A673 (cell line): ENCODE measurements around the gene PVALEF. TPM values are rescaled to one million over a fixed set of nuclear protein-coding genes. Genes with fewer than 3 reads are reported as not detected.
A peak's percentile ranks its signal among the peaks of the same experiment; 100 is the strongest.

Experiments
- BruUV-seq: library from RNA; stranded (reverse); fragments of 400-500 nt; replicated peaks from 2 replicates; lab custom pipeline; 2021; lab: Mats Ljungman, UMichigan
- CTCF ChIA-PET: fragments of 300-600 bp; sonication (Branson Sonifier 250); formaldehyde crosslinking; loops from one replicate; lab custom pipeline; 2022; ENCODE audit warnings: antibody characterized with exemption; lab: Charles Lee
- POLR2A ChIA-PET: fragments of 300-600 bp; sonication (Branson Sonifier 250); formaldehyde crosslinking; loops from one replicate; lab custom pipeline; 2022; ENCODE audit warnings: antibody characterized with exemption; ENCODE audit not compliant: low non-redundant PET; lab: Charles Lee
- DNase-seq: peaks from one replicate; pipeline ENCODE4 v3.0.0-alpha.2; 2015; ENCODE audit warnings: low spot score
- H3K27ac ChIP-seq: fragments of 200-600 bp; sonication (generic); 2 replicates; pipeline ENCODE4 v1.5.1; 2016; ENCODE audit warnings: mixed run types, low read depth, mild to moderate bottlenecking, mixed read lengths, antibody characterized with exemption, low read length; ENCODE audit not compliant: poor library complexity, severe bottlenecking
- H3K27me3 ChIP-seq: fragments of 200-600 bp; sonication (generic); replicated peaks from 2 replicates; pipeline ENCODE4 v1.6.1; 2017; ENCODE audit warnings: mixed run types, low read depth, mild to moderate bottlenecking, mixed read lengths, antibody characterized with exemption, low read length; ENCODE audit not compliant: insufficient read depth, poor library complexity
- H3K36me3 ChIP-seq: fragments of 200-600 bp; sonication (generic); 2 replicates; pipeline ENCODE4 v1.6.1; 2016; ENCODE audit warnings: mixed run types, mild to moderate bottlenecking, mixed read lengths, antibody characterized with exemption, low read length; ENCODE audit not compliant: insufficient read depth, poor library complexity, severe bottlenecking
- H3K4me1 ChIP-seq: fragments of 200-600 bp; sonication (generic); 2 replicates; pipeline ENCODE4 v1.6.1; 2017; ENCODE audit warnings: mixed run types, mild to moderate bottlenecking, mixed read lengths, antibody characterized with exemption, low read length; ENCODE audit not compliant: insufficient read depth, poor library complexity, severe bottlenecking
- H3K4me3 ChIP-seq: fragments of 200-600 bp; sonication (generic); 2 replicates; pipeline ENCODE4 v1.5.1; 2016; ENCODE audit warnings: low read depth, mixed run types, mild to moderate bottlenecking, mixed read lengths, low read length; ENCODE audit not compliant: poor library complexity, severe bottlenecking
- H3K9me3 ChIP-seq: fragments of 200-600 bp; sonication (generic); 2 replicates; pipeline ENCODE4 v1.6.1; 2016; ENCODE audit warnings: mixed run types, low read depth, mild to moderate bottlenecking, mixed read lengths, antibody characterized with exemption, low read length; ENCODE audit not compliant: poor library complexity, severe bottlenecking
- EZH2 ChIP-seq: fragments of 200-600 bp; sonication (generic); IDR thresholded peaks from 2 replicates; pipeline ENCODE4 v1.6.1; 2017; ENCODE audit warnings: borderline replicate concordance, low read depth, mild to moderate bottlenecking, mixed read lengths, antibody characterized with exemption, low read length; ENCODE audit not compliant: poor library complexity, severe bottlenecking
- intact Hi-C: fragments of 100-400 bp; cut with micrococcal nuclease; formaldehyde crosslinking; loops from one replicate; pipeline ENCODE4 v1.10.0; 2022; ENCODE audit not compliant: unreplicated experiment
- total RNA-seq: library from RNA; stranded (reverse); gene quantifications from 2 replicates; pipeline ENCODE4 v1.2.3, GENCODE V29; 2021
- TF ChIP-seq, protein P1 (sequence below): fragments of 300-800, 200-600 bp; sonication (generic); conservative IDR thresholded peaks from 2 replicates; pipeline ENCODE4 v1.5.1; 2017; ENCODE audit warnings: low read depth, mild to moderate bottlenecking, antibody characterized with exemption, low read length, moderate library complexity, mixed read lengths

Gene PVALEF
- total RNA-seq, 1 experiment from 2014 or later: not detected

DNA sequence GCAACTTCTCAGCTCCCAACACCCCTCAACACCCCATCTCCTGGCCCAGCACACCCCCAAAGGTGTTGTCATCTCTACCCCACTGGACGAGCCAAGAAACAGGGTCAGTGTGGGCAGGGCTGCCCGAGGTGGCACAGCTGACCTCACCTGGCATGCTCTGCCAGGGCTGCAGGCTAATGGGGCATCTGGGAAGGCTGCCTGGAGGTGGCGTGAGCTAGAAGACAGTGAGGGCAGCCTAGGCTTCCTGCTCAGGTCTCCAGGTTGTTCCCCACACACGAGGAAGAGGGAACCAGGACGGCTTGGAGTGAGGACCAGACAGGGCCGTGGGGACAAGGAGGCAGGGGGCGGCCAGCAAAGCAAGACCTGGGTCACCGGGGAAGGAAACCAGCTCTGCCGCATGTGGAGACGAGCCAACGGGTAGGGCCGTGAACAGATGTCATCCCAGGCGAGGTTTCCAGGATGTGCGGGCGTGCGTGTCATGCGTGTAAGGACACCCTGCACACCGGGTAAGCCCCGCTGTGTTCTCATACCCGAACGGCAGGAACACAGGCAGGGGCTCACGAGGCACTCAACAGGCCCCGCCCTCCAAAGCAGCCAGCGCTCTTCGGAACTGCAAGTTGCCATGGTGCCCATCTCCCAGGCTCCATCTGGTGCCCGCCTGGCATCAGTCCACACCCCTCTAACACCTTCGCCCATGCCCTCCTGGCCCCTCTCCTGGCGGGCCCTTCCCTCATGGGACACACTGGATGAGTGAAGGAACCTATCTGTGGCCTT, 29.6 kb upstream of the PVALEF start:
- BruUV-seq: no TSS peak
- Histone ChIP-seq H3K4me3 (no peak overlapping the region), H3K9me3 (no peaks in the 10 kb centered on the region), H3K27ac (no peak overlapping the region), H3K4me1 (no peaks in the 10 kb centered on the region), H3K27me3 (no peaks in the 10 kb centered on the region), H3K36me3 (no peaks in the 10 kb centered on the region)
- intact Hi-C loops: no loop called here
- ChIA-PET POLR2A (no interaction called here), CTCF (no interaction called here)
- DNase-seq: peak; percentile 56
- TF ChIP-seq EZH2: no peak
- TF ChIP-seq, protein P1, sequence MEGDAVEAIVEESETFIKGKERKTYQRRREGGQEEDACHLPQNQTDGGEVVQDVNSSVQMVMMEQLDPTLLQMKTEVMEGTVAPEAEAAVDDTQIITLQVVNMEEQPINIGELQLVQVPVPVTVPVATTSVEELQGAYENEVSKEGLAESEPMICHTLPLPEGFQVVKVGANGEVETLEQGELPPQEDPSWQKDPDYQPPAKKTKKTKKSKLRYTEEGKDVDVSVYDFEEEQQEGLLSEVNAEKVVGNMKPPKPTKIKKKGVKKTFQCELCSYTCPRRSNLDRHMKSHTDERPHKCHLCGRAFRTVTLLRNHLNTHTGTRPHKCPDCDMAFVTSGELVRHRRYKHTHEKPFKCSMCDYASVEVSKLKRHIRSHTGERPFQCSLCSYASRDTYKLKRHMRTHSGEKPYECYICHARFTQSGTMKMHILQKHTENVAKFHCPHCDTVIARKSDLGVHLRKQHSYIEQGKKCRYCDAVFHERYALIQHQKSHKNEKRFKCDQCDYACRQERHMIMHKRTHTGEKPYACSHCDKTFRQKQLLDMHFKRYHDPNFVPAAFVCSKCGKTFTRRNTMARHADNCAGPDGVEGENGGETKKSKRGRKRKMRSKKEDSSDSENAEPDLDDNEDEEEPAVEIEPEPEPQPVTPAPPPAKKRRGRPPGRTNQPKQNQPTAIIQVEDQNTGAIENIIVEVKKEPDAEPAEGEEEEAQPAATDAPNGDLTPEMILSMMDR: no peak

DNA sequence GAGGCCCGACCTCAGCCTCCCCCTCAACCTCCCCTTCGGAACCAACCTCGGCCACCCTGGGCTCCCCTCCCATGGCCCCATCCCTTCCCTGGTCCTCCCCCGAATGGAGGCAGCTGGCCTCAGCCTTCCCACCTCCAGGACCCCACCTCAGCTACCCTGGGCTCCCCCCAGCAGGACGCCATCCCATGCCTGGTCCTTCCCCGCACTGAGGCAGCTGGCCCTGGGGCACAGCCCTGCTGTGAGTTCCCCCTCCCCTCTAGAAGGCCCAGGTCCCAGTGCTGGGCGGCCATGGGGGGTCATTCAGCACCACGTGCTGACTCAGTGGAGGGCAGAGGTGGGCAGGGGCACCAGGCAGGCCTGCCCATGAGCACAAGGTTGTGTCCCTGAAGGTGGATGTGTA, 28.9 kb upstream of the PVALEF start:
- no peak for DNase-seq
- Histone ChIP-seq H3K9me3 (no peaks in the 10 kb centered on the region), H3K4me1 (no peaks in the 10 kb centered on the region), H3K36me3 (no peaks in the 10 kb centered on the region), H3K27ac (no peak overlapping the region), H3K4me3 (no peak overlapping the region), H3K27me3 (no peaks in the 10 kb centered on the region)
- no TSS peak for BruUV-seq
- TF ChIP-seq, protein P1: no peak
- no peak for TF ChIP-seq EZH2
- CTCF ChIA-PET: no interaction called here
- POLR2A ChIA-PET: no interaction called here
- intact Hi-C loops: no loop called here

GRCh38 chr17:81137248-81137647, 28.1 kb upstream of the PVALEF start:
- ChIA-PET POLR2A (no interaction called here), CTCF (no interaction called here)
- intact Hi-C loops: no loop called here
- Histone ChIP-seq H3K36me3 (no peaks in the 10 kb centered on the region), H3K27ac (no peak overlapping the region), H3K4me1 (peaks cover under 1% of the 10 kb centered on the region), H3K9me3 (no peaks in the 10 kb centered on the region), H3K4me3 (no peak overlapping the region), H3K27me3 (no peaks in the 10 kb centered on the region)
- BruUV-seq: no TSS peak
- DNase-seq: no peak
- no peak for TF ChIP-seq EZH2
- TF ChIP-seq, protein P1: no peak
